NCI-H1930 (cell line): Measurements from ENCODE around the gene ZNF8.
"Not testable (repeated sequence)": the region's sequence is repeated elsewhere in the genome, so short reads cannot be mapped to it uniquely, and the experiment has no call there.

Experiments
- DNase-seq, 2 experiments: peaks; one replicate each; lab custom pipeline; 2025; lab: John Stamatoyannopoulos, UW

Gene ZNF8

DNA sequence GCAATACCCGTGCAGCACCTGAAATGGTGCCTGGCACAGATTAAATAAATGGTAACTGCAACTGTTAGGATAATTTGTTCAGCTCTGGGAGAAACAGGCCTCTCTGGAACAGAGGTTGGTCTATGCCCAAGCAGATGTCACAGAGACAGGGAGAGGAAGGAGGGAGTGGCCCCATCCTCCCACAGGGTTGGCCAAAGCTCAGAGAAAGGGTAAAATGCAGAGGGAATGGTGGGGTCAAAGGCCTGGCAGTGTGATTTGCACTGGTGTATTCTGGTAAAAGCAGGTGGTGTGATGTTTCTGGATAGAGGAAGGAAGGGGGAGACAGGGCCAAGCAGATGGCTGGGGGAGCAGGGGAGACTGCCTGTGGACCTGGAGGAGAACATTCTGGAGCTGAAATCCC, 57.5 kb downstream of the ZNF8 start:
- DNase-seq, result no peak

DNA sequence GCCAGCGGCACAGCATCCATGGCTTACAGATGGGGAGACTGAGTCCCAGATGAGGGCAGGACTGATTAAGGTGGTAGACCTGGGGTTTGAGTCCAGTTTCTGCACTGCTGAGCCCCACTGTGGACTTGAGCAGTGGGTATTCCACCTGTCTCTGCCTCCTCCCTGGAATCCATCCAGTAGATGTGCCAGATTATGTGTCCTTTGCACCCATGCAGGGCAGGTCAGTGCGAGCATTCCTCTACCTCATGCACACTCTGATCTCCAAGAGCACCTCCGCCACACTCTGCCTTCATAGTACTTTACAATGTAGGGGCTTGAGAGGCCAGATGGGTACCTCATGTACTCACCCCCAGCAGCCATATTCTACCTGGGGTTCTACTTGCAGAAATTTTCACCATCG, 58.1 kb downstream of the ZNF8 start:
- no peak for DNase-seq

DNA sequence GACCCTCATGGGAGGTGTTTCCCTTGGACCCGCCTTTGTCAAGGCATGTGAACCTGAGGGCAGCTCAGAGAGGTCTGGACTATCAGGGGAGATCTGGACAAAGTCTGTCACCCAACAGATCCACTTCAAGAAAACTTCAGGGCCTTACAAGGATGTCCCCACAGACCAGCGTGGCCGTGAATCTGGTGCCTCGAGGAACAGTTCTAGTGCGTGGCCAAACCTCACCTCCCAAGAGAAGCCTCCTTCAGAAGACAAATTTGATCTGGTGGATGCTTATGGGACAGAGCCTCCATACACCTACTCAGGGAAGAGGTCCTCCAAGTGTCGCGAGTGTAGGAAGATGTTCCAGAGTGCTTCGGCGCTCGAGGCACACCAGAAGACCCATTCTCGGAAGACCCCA, 59.6 kb downstream of the ZNF8 start:
- no peak for DNase-seq

DNA sequence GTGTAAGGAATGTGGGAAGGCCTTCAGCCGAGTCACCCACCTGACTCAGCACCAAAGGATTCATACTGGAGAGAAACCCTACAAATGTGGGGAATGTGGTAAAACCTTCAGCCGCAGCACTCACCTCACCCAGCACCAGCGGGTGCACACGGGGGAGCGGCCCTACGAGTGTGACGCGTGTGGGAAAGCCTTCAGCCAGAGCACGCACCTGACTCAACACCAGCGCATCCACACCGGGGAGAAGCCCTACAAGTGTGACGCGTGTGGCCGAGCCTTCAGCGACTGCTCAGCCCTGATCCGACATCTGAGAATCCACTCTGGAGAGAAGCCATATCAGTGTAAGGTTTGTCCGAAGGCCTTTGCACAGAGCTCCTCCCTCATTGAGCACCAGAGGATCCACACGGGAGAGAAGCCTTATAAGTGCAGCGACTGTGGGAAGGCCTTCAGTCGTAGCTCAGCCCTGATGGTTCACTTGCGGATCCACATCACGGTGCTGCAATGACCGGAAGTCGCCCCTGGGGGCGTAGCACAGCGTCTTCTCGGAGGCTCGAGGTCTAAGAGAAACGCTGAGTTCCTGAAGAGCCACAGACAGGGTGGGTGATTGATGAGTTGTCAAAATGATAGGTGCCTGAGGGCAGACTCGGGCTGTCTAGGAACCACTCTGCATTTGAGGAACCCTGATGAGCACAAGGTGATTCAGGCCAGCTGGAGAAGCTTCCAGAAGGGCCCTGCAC, 60.2 kb downstream of the ZNF8 start:
- no peak for DNase-seq

DNA sequence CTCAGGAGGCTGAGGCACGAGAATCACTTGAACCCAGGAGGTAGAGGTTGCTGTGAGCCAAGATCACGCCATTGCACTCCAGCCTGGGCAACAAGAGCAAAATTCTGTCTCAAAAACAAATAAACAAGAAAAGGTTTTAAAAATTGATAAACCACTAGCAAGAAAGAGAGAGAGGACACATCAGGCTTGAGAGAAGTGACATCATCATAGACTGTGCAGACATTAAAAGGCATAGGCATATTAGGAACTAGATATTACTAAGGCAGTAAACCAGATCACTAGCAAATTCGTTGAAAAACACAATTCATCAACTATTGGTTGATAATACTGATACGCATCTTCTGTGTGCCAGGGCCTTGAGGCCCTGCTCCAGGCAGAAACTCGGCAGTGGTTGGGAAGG, 66.8 kb downstream of the ZNF8 start:
- DNase-seq, result no peak

DNA sequence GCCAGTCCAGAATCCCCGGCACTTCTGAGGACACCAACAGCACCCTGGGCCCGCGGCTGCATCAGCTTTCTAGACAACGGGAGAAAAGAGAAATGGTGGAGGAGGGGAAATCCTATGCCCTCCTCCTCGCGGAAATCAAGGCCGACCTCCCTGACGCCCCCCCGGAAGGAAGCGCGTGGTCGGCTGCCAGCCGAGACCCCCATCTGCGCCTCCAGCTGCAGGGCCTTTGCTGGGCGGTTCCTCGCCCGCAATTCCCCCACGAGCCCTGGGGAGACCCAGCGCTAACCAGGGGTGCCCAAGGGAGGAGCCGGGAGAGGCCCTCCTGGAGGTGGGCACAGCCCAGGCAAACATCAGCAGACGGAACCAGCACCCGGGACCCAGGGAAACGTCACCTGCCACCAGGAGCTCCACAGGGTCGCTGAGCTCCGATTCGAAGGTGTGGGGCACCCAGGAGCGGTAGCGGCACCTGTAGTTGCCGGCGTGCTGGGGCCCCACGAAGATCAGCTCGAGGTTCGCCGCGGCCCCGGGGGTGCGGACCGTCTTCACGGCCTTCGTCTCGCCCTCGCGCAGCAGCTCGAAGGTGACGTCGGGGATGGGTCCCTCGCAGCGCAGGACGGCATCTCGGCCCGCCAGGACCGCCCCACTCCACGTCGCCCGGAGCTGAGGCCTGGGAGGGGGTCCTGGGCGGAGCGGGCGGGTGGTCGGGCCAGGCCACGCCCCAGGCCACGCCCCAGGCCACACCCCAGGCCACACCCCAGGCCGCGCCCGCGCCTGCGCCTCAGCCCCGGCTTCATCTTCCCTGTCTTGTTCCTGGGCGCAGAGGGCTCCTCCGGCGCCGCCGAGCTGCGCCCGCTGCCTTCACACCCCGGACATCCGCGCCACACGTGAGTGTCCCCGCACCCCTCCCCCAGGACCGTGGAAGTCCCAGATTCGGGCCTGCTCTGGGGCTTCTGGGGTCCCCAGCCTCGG, 68.5 kb downstream of the ZNF8 start:
- DNase-seq, result peak; percentile 76 to 81

DNA sequence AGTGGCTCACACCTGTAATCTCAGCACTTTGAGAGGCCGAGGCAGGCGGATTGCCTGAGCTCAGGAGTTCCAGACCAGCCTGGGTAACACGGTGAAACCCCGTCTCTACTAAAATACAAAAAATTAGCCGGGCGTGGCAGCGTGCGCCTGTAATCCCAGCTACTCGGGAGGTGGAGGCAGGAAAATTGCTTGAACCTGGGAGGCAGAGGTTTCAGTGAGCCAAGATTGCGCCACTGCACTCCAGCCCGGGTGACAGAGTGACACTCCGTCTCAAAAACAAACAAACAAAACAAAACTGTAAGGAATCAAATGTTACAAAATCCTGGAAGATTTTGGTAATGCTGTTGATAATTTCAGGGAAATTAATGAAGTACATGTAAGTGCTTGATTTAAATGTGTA, 69.3 kb downstream of the ZNF8 start:
- not testable (repeated sequence) for DNase-seq

DNA sequence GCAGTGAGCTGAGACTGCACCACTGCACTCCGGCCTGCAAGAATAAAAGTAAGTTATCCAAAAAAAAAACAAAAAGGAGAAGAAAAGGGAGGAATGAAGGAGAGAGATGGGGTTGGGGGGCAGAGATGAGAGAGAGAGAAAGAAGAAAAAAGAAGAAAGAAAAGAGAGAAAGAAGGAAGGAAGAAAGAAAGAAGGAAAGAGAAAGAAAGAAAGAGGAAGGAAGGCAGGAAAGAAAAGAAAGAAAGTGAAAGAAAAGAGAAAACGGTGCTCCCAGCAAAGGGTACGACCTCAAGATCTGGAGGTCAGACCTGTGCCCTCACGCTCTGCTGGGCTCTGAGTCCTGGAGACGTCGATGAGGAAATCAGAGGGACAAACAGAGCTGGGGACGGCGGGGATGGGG, 70.8 kb downstream of the ZNF8 start:
- DNase-seq, result no peak

DNA sequence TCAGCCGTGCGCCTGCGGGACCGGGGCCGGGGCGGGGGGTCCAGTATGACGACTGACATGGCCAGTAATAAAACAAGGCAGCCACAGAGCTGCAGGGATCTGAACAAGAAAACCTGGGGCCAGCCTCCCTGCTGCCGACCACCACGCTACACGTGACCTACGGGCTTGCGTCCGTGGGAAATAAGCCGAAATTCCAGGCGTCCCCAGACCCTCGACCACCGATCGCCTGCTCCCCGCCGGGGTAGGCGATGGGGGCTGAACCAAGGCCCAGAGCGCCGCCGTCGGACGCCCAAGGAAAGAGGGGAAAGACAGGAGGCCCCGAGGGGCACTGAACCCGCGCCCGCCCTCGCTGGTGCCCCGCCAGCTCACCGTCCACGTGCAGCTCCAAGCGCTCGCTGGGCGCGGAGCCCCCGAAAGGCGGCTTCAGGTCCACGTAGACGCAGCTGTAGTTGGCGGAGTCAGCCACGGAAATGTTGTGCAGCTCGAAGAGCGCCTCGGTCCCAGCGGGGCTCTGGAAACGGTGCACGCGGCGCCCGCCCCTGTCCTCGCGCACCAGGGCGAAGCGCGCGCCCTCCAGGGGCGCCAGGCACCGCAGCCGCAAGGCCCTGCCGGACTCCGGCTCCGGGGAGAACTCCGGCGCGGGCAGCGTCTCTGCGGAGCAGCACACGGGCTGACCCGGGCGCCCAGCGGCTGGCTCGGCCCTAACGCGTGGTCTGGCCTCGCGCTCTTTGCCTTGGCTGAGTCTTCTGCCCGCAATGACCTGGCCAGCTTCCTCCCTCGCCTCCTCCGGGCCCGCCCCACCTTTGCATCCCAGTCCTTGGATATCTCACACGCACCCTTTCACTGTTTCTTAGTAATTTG, 71.5 kb downstream of the ZNF8 start:
- DNase-seq, result no peak

DNA sequence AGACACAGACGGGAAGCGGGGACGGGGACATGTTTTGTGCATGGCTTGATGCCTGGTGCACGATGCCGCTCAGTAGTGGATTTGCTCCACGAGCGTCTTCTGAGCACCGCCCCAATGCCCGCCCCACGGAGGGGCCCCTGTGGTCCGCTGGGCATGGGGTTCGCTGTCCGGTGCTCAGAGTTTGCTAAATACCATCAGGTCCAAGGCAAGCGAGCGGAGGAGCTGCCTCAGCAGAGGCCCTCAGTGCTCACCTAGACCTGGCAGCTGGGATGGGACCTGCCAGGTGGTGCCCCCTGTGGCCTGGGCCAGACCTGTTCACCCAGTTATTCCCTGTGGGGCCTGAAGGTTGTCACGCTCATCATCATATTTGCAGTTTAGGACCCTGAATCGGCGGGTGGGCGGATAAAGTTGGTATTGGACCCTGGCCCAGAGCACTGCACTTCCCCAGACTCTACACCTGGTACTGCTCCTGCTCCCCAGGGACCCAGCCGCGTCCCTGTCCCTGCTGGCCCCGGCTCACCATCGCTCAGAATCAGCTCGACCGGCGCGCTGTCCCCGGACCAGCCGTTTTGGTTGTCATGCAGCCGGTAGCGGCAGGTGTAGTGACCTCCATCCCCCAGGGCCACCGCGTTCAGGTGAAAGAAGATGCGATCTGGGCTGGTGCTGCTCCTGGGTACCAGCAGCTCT, 72.3 kb downstream of the ZNF8 start:
- no peak for DNase-seq

DNA sequence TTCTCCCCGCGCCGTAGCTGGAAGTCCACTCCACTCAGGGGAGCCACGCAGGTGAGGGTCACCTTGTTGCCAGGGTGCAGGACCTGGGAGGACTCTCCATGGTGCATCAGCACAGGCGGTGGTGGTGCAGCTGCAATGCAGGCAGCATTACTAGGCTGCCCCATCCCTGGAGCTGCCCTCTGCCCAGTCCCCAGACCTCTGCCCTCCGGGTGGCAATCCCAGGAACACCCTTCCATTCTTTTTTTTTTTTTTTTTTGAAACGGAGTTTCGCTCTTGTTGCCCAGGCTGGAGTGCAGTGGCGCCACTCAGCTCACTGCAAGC, 72.8 kb downstream of the ZNF8 start:
- DNase-seq, result no peak

DNA sequence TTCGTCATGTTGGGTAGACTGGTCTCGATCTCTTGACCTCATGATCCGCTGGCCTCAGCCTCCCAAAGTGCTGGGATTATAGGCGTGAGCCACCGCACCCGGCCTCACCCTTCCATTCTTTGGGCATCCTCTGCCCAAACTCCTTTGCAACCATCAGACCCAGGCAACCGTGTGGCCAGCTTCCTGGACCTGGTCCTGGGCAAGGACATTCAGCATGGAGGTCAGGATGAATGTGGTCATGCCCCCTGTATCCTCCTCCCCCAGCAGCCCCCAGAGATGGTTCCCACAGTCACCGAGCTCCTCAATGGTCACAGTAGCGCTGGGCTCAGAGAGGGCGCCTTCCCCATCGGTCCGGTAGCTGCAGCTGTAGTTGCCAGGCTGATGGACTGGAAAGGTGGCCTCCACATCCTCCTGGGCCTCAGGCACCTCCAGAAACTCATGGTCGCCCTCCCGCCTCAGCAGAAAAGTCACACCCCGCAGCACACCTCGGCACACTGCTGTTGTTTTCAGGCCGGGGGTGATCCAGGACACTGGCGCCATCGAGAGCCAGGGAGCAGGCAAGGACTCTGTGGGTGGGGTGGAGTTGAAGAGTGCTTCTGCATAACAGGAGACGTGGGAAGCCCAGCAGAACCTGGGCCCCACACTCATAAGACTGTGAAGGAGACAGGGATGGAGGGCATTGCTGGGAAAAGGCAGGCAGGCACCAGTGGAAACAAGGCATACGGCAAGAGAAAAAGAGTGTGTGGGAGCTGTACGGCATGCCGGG, 73.4 kb downstream of the ZNF8 start:
- no peak for DNase-seq
